Measurements from ENCODE around the gene EEFSEC.

The EEFSEC gene

GRCh38 chr3:128245460-128245859 is 92.2 kb downstream of the EEFSEC start:
- Mint-ChIP-seq H3K27me3 (no peaks in the 10 kb centered on the region), H3K9me3 (no peaks in the 10 kb centered on the region), H3K36me3 (ENCODE audit: low read depth) (peaks cover 28% of the 10 kb centered on the region), H3K4me3 (no peak overlapping the region), H3K4me1 (peaks cover 15% of the 10 kb centered on the region), H3K27ac (no peak overlapping the region)
- DNase-seq (no peak), ATAC-seq (no peak)

GRCh38 chr3:128247666-128248409 is 94.6 kb downstream of the EEFSEC start:
- peaks cover 36% of the 10 kb centered on the region for H3K36me3 Mint-ChIP-seq (ENCODE audit: low read depth)

GRCh38 chr3:128252083-128252482 is 98.8 kb downstream of the EEFSEC start:
- Mint-ChIP-seq H3K27me3 (no peaks in the 10 kb centered on the region), H3K9me3 (no peaks in the 10 kb centered on the region), H3K36me3 (ENCODE audit: low read depth) (peaks cover 42% of the 10 kb centered on the region), H3K4me3 (no peak overlapping the region), H3K4me1 (peaks cover 8% of the 10 kb centered on the region), H3K27ac (no peak overlapping the region)
- ATAC-seq: no peak
- no peak for DNase-seq

More at GRCh38 chr3:128247666-128248409, 94.6 kb downstream of the EEFSEC start:
- no peak overlapping the region for H3K27ac Mint-ChIP-seq
- H3K4me3 Mint-ChIP-seq: no peak overlapping the region
- DNase-seq (no peak), ATAC-seq (no peak)
- H3K9me3 Mint-ChIP-seq: no peaks in the 10 kb centered on the region
- no peaks in the 10 kb centered on the region for H3K27me3 Mint-ChIP-seq
- H3K4me1 Mint-ChIP-seq: peaks cover 10% of the 10 kb centered on the region

GRCh38 chr3:128253150-128253549 is 99.9 kb downstream of the EEFSEC start:
- ATAC-seq: no peak
- Mint-ChIP-seq H3K27ac (no peak overlapping the region), H3K9me3 (no peaks in the 10 kb centered on the region), H3K36me3 (ENCODE audit: low read depth) (peaks cover 38% of the 10 kb centered on the region), H3K4me1 (peaks cover 8% of the 10 kb centered on the region), H3K27me3 (no peaks in the 10 kb centered on the region), H3K4me3 (no peak overlapping the region)
- DNase-seq: no peak

- Mint-ChIP-seq H3K27me3 (no peaks in the 10 kb centered on the region), H3K4me1 (peaks cover 8% of the 10 kb centered on the region), H3K36me3 (ENCODE audit: low read depth) (peaks cover 38% of the 10 kb centered on the region), H3K4me3 (no peak overlapping the region), H3K9me3 (no peaks in the 10 kb centered on the region), H3K27ac (no peak overlapping the region)
- ATAC-seq: no peak
- no peak for DNase-seq
Observed at GRCh38 chr3:128254066-128254590, 100.8 kb downstream of the EEFSEC start.

- DNase-seq: no peak
- Mint-ChIP-seq H3K27ac (no peak overlapping the region), H3K36me3 (ENCODE audit: low read depth) (peaks cover 37% of the 10 kb centered on the region), H3K27me3 (no peaks in the 10 kb centered on the region), H3K4me3 (no peak overlapping the region), H3K9me3 (peaks cover 6% of the 10 kb centered on the region), H3K4me1 (peaks cover 8% of the 10 kb centered on the region)
- no peak for ATAC-seq
Observed at GRCh38 chr3:128254967-128255366, 101.7 kb downstream of the EEFSEC start.

GRCh38 chr3:128256131-128256530 is 102.8 kb downstream of the EEFSEC start:
- ATAC-seq: no peak
- Mint-ChIP-seq H3K36me3 (ENCODE audit: low read depth) (peaks cover 35% of the 10 kb centered on the region), H3K9me3 (peaks cover 11% of the 10 kb centered on the region)

GRCh38 chr3:128257632-128258031 is 104.4 kb downstream of the EEFSEC start:
- peaks cover 11% of the 10 kb centered on the region for H3K9me3 Mint-ChIP-seq
- H3K27ac Mint-ChIP-seq: no peak overlapping the region
- no peaks in the 10 kb centered on the region for H3K27me3 Mint-ChIP-seq
- H3K4me3 Mint-ChIP-seq: no peak overlapping the region
- peaks cover 2% of the 10 kb centered on the region for H3K4me1 Mint-ChIP-seq
- DNase-seq: no peak
- ATAC-seq: no peak
- H3K36me3 Mint-ChIP-seq (ENCODE audit: low read depth): peaks cover 39% of the 10 kb centered on the region

More at GRCh38 chr3:128256131-128256530, 102.8 kb downstream of the EEFSEC start:
- peaks cover 6% of the 10 kb centered on the region for H3K4me1 Mint-ChIP-seq
- H3K27me3 Mint-ChIP-seq: no peaks in the 10 kb centered on the region
- no peak for DNase-seq
- H3K4me3 Mint-ChIP-seq: no peak overlapping the region
- H3K27ac Mint-ChIP-seq: no peak overlapping the region

- H3K4me3 Mint-ChIP-seq: no peak overlapping the region
- H3K27me3 Mint-ChIP-seq: no peaks in the 10 kb centered on the region
- H3K36me3 Mint-ChIP-seq (ENCODE audit: low read depth): peaks cover 47% of the 10 kb centered on the region
- DNase-seq (no peak), ATAC-seq (no peak)
- H3K9me3 Mint-ChIP-seq: peaks cover 11% of the 10 kb centered on the region
- H3K4me1 Mint-ChIP-seq: no peaks in the 10 kb centered on the region
- H3K27ac Mint-ChIP-seq: no peak overlapping the region
Observed at GRCh38 chr3:128260275-128260674, 107.0 kb downstream of the EEFSEC start.

- H3K4me1 Mint-ChIP-seq: no peaks in the 10 kb centered on the region
- H3K27ac Mint-ChIP-seq: no peak overlapping the region
- peaks cover 40% of the 10 kb centered on the region for H3K36me3 Mint-ChIP-seq (ENCODE audit: low read depth)
Observed at GRCh38 chr3:128262457-128262856, 109.2 kb downstream of the EEFSEC start.

GRCh38 chr3:128263118-128263517 is 109.8 kb downstream of the EEFSEC start:
- Mint-ChIP-seq H3K4me3 (no peak overlapping the region), H3K27ac (no peak overlapping the region), H3K27me3 (no peaks in the 10 kb centered on the region), H3K4me1 (no peaks in the 10 kb centered on the region), H3K9me3 (peaks cover 11% of the 10 kb centered on the region), H3K36me3 (ENCODE audit: low read depth) (peaks cover 39% of the 10 kb centered on the region)
- DNase-seq (no peak), ATAC-seq (no peak)

More at GRCh38 chr3:128262457-128262856, 109.2 kb downstream of the EEFSEC start:
- ATAC-seq (no peak), DNase-seq (no peak)
- Mint-ChIP-seq H3K27me3 (no peaks in the 10 kb centered on the region), H3K9me3 (peaks cover 11% of the 10 kb centered on the region), H3K4me3 (no peak overlapping the region)

- H3K4me3 Mint-ChIP-seq: no peak overlapping the region
- no peaks in the 10 kb centered on the region for H3K4me1 Mint-ChIP-seq
- no peak for DNase-seq
Observed at GRCh38 chr3:128263946-128264345, 110.7 kb downstream of the EEFSEC start.

GRCh38 chr3:128266453-128266852 is 113.2 kb downstream of the EEFSEC start:
- ATAC-seq (no peak), DNase-seq (no peak)
- no peak overlapping the region for H3K4me3 Mint-ChIP-seq
- no peaks in the 10 kb centered on the region for H3K27me3 Mint-ChIP-seq
- H3K4me1 Mint-ChIP-seq: no peaks in the 10 kb centered on the region
- no peaks in the 10 kb centered on the region for H3K9me3 Mint-ChIP-seq
- H3K36me3 Mint-ChIP-seq (ENCODE audit: low read depth): peaks cover 32% of the 10 kb centered on the region
- no peak overlapping the region for H3K27ac Mint-ChIP-seq

More at GRCh38 chr3:128263946-128264345, 110.7 kb downstream of the EEFSEC start:
- no peak for ATAC-seq
- peaks cover 43% of the 10 kb centered on the region for H3K36me3 Mint-ChIP-seq (ENCODE audit: low read depth)
- H3K9me3 Mint-ChIP-seq: peaks cover 11% of the 10 kb centered on the region
- H3K27ac Mint-ChIP-seq: no peak overlapping the region
- no peaks in the 10 kb centered on the region for H3K27me3 Mint-ChIP-seq

GRCh38 chr3:128267541-128267940 is 114.3 kb downstream of the EEFSEC start:
- no peak for DNase-seq
- Mint-ChIP-seq H3K9me3 (no peaks in the 10 kb centered on the region), H3K36me3 (ENCODE audit: low read depth) (peaks cover 29% of the 10 kb centered on the region), H3K27me3 (no peaks in the 10 kb centered on the region), H3K4me3 (no peak overlapping the region), H3K4me1 (no peaks in the 10 kb centered on the region), H3K27ac (no peak overlapping the region)
- no peak for ATAC-seq

- ATAC-seq (no peak), DNase-seq (no peak)
- Mint-ChIP-seq H3K27ac (no peak overlapping the region), H3K4me1 (no peaks in the 10 kb centered on the region), H3K36me3 (ENCODE audit: low read depth) (peaks cover 19% of the 10 kb centered on the region), H3K27me3 (no peaks in the 10 kb centered on the region), H3K9me3 (no peaks in the 10 kb centered on the region), H3K4me3 (no peak overlapping the region)
Observed at GRCh38 chr3:128269006-128269775, 115.9 kb downstream of the EEFSEC start.

Data from activated naive CD8-positive, alpha-beta T cell treated with anti-CD3 and anti-CD28 coated beads, Interleukin-2, amount 50 U/mL, for 24 hours (primary cell).